Rectal smooth muscle tissue (tissue), 1 donor: ENCODE data around the gene PRR20E.
"Not testable (repeated sequence)": the region's sequence is repeated elsewhere in the genome, so short reads cannot be mapped to it uniquely, and the experiment has no call there.

Experiments
- H3K27ac ChIP-seq: one replicate; pipeline ENCODE4 v1.7.0; 2013; ENCODE audit warnings: low read depth, low read length, inconsistent platforms
- H3K27me3 ChIP-seq: one replicate; pipeline ENCODE4 v1.7.0; 2013; ENCODE audit warnings: low read length; ENCODE audit not compliant: control insufficient read depth, insufficient read depth
- H3K36me3 ChIP-seq: one replicate; pipeline ENCODE4 v1.7.0; 2013; ENCODE audit warnings: low read length; ENCODE audit not compliant: control insufficient read depth, insufficient read depth
- H3K4me1 ChIP-seq: one replicate; pipeline ENCODE4 v1.7.0; 2013; ENCODE audit warnings: low read length; ENCODE audit not compliant: control insufficient read depth, insufficient read depth
- H3K4me3 ChIP-seq: one replicate; pipeline ENCODE4 v1.7.0; 2013; ENCODE audit warnings: low read length
- H3K9ac ChIP-seq: one replicate; pipeline ENCODE4 v1.7.0; 2013; ENCODE audit warnings: low read length

The PRR20E gene

DNA sequence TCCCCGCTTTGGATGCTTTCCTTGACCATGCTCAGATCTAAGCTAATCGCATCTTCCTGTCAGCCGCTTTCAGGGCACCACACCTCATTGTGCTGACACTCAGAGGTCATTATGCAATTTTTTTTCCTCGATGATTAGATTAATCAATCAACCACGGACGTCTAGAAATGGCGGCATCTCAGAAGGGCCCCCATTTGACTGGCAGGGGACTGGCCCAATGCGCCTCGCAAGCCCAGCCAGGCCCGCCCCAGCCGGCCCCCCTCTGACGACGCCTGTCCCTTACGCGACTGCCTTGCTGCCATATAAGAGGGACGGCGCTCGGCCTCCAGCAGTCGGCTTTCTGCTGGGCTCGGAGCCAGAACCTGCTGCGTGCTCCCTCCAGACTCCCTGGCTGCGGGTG lies at the start of gene PRR20E:
TSS of gene PRR20E (plus strand) at position 301 of the 400 bp plus-strand sequence. CDS start 387 bp downstream, outside the sequence.
- not testable (repeated sequence) for H3K4me1 ChIP-seq, H3K27ac ChIP-seq, H3K9ac ChIP-seq, H3K36me3 ChIP-seq, H3K27me3 ChIP-seq, H3K4me3 ChIP-seq

DNA sequence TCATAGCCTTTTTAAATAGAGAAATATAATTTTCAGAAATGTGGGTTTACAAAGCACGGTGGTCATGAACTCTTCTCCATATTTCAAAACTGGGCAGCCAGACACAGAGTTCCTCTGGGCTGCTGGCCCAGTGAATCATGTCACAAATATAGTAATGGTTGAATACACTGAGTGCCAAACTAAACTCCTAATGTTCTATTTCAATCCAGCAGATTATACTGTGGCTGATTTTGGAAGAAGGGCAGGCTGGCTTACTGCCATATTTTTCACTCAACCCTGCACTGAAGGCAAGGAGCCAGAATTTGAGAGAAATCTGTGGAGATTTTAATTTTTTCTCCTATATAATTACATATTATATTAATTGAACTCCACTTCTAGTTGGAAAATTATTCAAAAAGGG lies 43.3 kb upstream of the PRR20E start:
- no peaks in the 10 kb centered on the region for H3K36me3 ChIP-seq
- H3K27ac ChIP-seq: no peak overlapping the region
- H3K9ac ChIP-seq: no peak overlapping the region
- H3K4me1 ChIP-seq: no peaks in the 10 kb centered on the region
- H3K4me3 ChIP-seq: no peak overlapping the region
- no peaks in the 10 kb centered on the region for H3K27me3 ChIP-seq

- no peaks in the 10 kb centered on the region for H3K27me3 ChIP-seq
- H3K36me3 ChIP-seq: no peaks in the 10 kb centered on the region
- H3K27ac ChIP-seq: no peak overlapping the region
- H3K9ac ChIP-seq: no peak overlapping the region
- no peaks in the 10 kb centered on the region for H3K4me1 ChIP-seq
- no peak overlapping the region for H3K4me3 ChIP-seq
Measured at GRCh38 chr13:57128909-57129308, 38.1 kb upstream of the PRR20E start.

- Histone ChIP-seq H3K27ac (no peak overlapping the region), H3K36me3 (no peaks in the 10 kb centered on the region), H3K4me1 (no peaks in the 10 kb centered on the region), H3K4me3 (no peak overlapping the region), H3K27me3 (no peaks in the 10 kb centered on the region), H3K9ac (no peak overlapping the region)
Measured at GRCh38 chr13:57136093-57136492, 30.9 kb upstream of the PRR20E start.

DNA sequence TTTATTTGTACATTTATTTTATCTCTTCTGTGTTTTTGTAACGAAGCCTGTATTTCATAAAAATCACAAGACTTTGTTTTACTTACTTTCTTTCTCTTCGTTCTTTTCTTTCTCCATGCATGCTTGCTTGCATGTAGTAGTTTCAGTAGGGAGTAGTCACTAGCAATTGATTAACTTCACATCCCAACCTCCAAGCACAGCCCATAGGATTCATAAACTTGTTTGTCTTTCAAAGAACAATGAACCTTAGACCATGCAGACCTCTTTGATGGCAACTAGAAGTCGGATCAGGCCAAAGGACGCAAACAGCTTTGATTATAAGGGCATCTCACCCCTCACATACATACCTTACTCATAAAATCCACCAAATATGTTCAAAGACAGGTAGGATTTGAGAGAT lies 29.4 kb upstream of the PRR20E start:
- H3K27me3 ChIP-seq: no peaks in the 10 kb centered on the region
- no peak overlapping the region for H3K4me3 ChIP-seq
- H3K4me1 ChIP-seq: no peaks in the 10 kb centered on the region
- no peak overlapping the region for H3K9ac ChIP-seq
- no peak overlapping the region for H3K27ac ChIP-seq
- H3K36me3 ChIP-seq: no peaks in the 10 kb centered on the region

- H3K27ac ChIP-seq: no peak overlapping the region
- H3K9ac ChIP-seq: no peak overlapping the region
- H3K4me1 ChIP-seq: no peaks in the 10 kb centered on the region
- no peak overlapping the region for H3K4me3 ChIP-seq
- no peaks in the 10 kb centered on the region for H3K27me3 ChIP-seq
- no peaks in the 10 kb centered on the region for H3K36me3 ChIP-seq
Measured at GRCh38 chr13:57138988-57139387, 28.0 kb upstream of the PRR20E start.

DNA sequence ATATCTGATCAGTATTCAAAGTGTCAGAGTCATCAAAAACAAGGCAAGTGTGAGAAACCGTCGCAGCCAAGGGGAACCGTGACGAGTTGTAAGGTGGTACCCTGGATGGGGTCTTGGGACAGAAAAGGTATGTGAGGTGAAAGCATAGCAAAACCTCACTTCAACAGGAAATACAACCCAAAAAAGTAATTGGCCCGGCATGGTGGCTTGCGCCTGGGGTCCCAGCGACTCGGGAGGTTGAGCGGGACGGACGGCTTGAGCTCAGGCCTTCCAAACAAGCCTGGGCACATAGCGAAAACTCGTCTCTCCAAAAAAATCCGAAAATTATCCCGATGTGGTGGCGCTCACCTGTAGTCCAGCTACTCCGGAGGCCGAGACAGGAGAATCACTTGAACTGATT lies 27.2 kb upstream of the PRR20E start:
- H3K9ac ChIP-seq, H3K4me3 ChIP-seq, H3K4me1 ChIP-seq, H3K27me3 ChIP-seq, H3K27ac ChIP-seq, H3K36me3 ChIP-seq: not testable (repeated sequence)

DNA sequence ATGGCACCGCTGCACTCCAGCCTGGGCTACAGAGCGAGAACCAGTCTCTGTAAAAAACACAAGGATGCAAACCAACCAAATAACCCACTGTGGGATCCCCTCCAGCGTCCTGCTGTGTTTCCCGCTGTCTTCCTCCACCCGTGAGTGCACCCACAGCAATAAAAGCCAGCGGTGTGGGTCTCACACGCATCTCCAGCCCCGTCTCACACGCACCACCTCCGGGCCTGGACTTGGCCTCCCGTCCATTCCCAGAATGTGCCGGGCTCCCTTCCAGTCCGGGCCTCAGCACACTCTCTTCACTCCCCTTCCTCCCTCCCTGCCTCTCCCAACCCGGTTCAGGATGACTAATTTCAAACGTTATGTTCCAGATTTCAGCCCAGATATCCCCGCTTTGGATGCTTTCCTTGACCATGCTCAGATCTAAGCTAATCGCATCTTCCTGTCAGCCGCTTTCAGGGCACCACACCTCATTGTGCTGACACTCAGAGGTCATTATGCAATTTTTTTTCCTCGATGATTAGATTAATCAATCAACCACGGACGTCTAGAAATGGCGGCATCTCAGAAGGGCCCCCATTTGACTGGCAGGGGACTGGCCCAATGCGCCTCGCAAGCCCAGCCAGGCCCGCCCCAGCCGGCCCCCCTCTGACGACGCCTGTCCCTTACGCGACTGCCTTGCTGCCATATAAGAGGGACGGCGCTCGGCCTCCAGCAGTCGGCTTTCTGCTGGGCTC lies 26.6 kb upstream of the PRR20E start, which contains the start of gene PRR20A:
TSS of gene PRR20A (plus strand) at position 684 of the 734 bp plus-strand sequence. CDS start 387 bp downstream, outside the sequence.
- not testable (repeated sequence) for H3K27me3 ChIP-seq, H3K36me3 ChIP-seq, H3K27ac ChIP-seq, H3K9ac ChIP-seq, H3K4me1 ChIP-seq, H3K4me3 ChIP-seq

- not testable (repeated sequence) for H3K27me3 ChIP-seq, H3K4me1 ChIP-seq, H3K4me3 ChIP-seq, H3K27ac ChIP-seq, H3K36me3 ChIP-seq, H3K9ac ChIP-seq
Measured at GRCh38 chr13:57147188-57147587, 19.8 kb upstream of the PRR20E start, which contains the start of gene PRR20B. Gene PRR20B, plus strand, starts transcription at chr13:57147488. Its CDS starts 387 bp downstream, at chr13:57147875.

- H3K27ac ChIP-seq, H3K4me1 ChIP-seq, H3K9ac ChIP-seq, H3K27me3 ChIP-seq, H3K4me3 ChIP-seq, H3K36me3 ChIP-seq: not testable (repeated sequence)
Measured at GRCh38 chr13:57148106-57148505, 18.9 kb upstream of the PRR20E start.

- not testable (repeated sequence) for H3K9ac ChIP-seq, H3K27me3 ChIP-seq, H3K4me1 ChIP-seq, H3K4me3 ChIP-seq, H3K36me3 ChIP-seq, H3K27ac ChIP-seq
Measured at GRCh38 chr13:57153761-57154160, 13.2 kb upstream of the PRR20E start, which contains the start of gene PRR20C. Gene PRR20C, plus strand, starts transcription at chr13:57154061. Its CDS starts 387 bp downstream, at chr13:57154448.

GRCh38 chr13:57160332-57160731 lies 6.7 kb upstream of the PRR20E start, which contains the start of gene PRR20D:
Gene PRR20D, plus strand, starts transcription at chr13:57160632. Its CDS starts 387 bp downstream, at chr13:57161019.
- H3K27me3 ChIP-seq, H3K27ac ChIP-seq, H3K9ac ChIP-seq, H3K4me3 ChIP-seq, H3K4me1 ChIP-seq, H3K36me3 ChIP-seq: not testable (repeated sequence)

DNA sequence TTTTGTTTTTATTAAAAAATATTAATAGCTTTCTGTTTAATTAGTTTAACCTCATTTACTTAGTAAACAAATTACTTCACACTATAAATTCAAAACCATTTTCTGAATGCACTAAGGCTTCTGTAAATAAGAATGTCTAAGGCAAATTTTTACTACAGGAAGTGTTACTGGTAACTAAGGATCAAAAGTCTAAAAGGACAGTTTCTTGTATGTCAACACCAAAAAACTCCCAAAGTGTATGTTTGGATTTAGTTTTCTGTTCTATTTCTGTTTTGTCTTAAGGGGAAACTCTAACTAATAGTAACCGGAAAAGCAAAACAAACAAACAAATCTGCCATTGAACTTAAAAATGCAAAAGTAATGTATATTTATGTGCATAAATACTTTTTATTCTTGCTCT lies 24.7 kb downstream of the PRR20E start:
- H3K4me1 ChIP-seq: no peaks in the 10 kb centered on the region
- no peaks in the 10 kb centered on the region for H3K27me3 ChIP-seq
- H3K9ac ChIP-seq: no peak overlapping the region
- no peaks in the 10 kb centered on the region for H3K36me3 ChIP-seq
- H3K4me3 ChIP-seq: no peak overlapping the region
- no peak overlapping the region for H3K27ac ChIP-seq
